BLaER1 treated with 17β-estradiol and CSF1 and Interleukin-3, amounts not matched to agents 10 nM and 100 nM (cell line): Measurements from ENCODE around the gene TTC28.

Experiments used
- H3K27ac ChIP-seq, 11 experiments: shearing (Covaris generic); formaldehyde crosslinking; 2 replicates each; pipeline ENCODE4 v1.8.1; 2022
- H3K27me3 ChIP-seq, 11 experiments: shearing (Covaris generic); formaldehyde crosslinking; 2 replicates each; pipeline ENCODE4 v1.8.1; 2022
- H3K36me3 ChIP-seq, 11 experiments: shearing (Covaris generic); formaldehyde crosslinking; 2 replicates each; pipeline ENCODE4 v1.8.1; 2022
- H3K4me1 ChIP-seq, 10 experiments: shearing (Covaris generic); formaldehyde crosslinking; 2 replicates each; pipeline ENCODE4 v1.8.1; 2022
- H3K4me2 ChIP-seq, 11 experiments: shearing (Covaris generic); formaldehyde crosslinking; 2 replicates each; pipeline ENCODE4 v1.8.1; 2022
- H3K4me3 ChIP-seq, 10 experiments: shearing (Covaris generic); formaldehyde crosslinking; 2 replicates each; pipeline ENCODE4 v1.8.1; 2022
- H3K9ac ChIP-seq, 11 experiments: shearing (Covaris generic); formaldehyde crosslinking; 2 replicates each; pipeline ENCODE4 v1.8.1; 2022
- H3K9me3 ChIP-seq, 11 experiments: shearing (Covaris generic); formaldehyde crosslinking; replicated peaks in 1 of 11; 2 replicates each; pipeline ENCODE4 v1.8.1; 2022
- H4K20me1 ChIP-seq, 11 experiments: shearing (Covaris generic); formaldehyde crosslinking; 2 replicates each; pipeline ENCODE4 v1.8.1; 2022
- Cebpa-rat ChIP-seq, 11 experiments: shearing (Covaris generic); IDR thresholded peaks; 2 replicates each; pipeline ENCODE4 v1.8.1; 2022

TTC28 gene

DNA sequence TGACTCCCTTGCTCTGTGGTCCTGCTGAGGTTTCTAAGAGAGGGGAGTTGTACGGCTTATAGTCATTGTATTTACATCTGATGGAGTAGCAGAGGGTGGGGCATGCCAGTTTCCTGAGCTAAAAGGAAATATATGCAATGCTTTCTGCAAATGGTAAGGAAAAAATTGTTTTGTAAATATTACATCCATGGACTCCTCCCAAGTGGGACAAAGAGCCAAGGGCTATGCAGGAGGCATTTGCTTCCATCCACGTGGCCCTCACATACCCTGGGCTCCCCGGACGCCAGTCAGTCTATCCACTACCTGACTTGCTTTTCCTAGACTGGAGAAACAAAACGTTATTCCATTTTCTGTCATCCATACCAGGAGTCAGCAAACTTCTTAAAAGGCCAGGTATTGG lies 700.8 kb downstream of the TTC28 start:
- Histone ChIP-seq H3K9ac (no peak overlapping the region), H3K9me3 (no peaks in the 10 kb centered on the region), H3K36me3 (peaks cover 0 to 7% (median 0%) of the 10 kb centered on the region in 11 experiments; a peak in 1 of 22 replicates), H3K4me2 (no peak overlapping the region), H3K27ac (no peak overlapping the region), H3K27me3 (no peaks in the 10 kb centered on the region), H4K20me1 (no peaks in the 10 kb centered on the region), H3K4me1 (peaks cover 0 to 6% (median 0%) of the 10 kb centered on the region in 10 experiments; a peak in 4 of 20 replicates), H3K4me3 (no peak overlapping the region)
- TF ChIP-seq Cebpa-rat (IDR thresholded peaks at IDR 0.05) = no peak

DNA sequence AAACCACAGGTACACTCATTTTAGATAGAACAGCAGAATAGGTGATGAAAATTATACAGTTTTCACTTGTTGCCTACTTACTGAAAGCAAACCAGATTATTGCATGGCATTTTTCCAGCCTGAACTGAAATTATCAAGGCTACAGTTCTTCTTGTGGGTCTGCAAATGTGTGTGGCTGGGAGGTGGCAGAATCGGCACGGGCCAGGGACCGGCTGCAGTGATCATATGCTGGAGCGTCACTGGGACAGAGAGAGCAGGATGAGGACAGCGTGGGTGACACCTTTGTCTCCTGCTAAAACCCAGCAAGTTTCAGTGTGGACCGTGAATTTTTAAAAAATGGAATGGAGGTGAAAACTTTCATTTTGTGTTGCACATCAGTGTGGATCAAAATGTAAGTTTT lies 701.3 kb downstream of the TTC28 start:
- H3K4me1 ChIP-seq = peaks cover 0 to 6% (median 0%) of the 10 kb centered on the region in 10 experiments; a peak in 4 of 20 replicates
- H3K27ac ChIP-seq = no peak overlapping the region
- no peak overlapping the region for H3K4me2 ChIP-seq
- no peak for TF ChIP-seq Cebpa-rat (IDR thresholded peaks at IDR 0.05)
- no peaks in the 10 kb centered on the region for H4K20me1 ChIP-seq
- peaks cover 0 to 7% (median 0%) of the 10 kb centered on the region in 11 experiments; a peak in 1 of 22 replicates for H3K36me3 ChIP-seq
- H3K9ac ChIP-seq = no peak overlapping the region
- H3K9me3 ChIP-seq = no peaks in the 10 kb centered on the region
- no peaks in the 10 kb centered on the region for H3K27me3 ChIP-seq
- H3K4me3 ChIP-seq = no peak overlapping the region

DNA sequence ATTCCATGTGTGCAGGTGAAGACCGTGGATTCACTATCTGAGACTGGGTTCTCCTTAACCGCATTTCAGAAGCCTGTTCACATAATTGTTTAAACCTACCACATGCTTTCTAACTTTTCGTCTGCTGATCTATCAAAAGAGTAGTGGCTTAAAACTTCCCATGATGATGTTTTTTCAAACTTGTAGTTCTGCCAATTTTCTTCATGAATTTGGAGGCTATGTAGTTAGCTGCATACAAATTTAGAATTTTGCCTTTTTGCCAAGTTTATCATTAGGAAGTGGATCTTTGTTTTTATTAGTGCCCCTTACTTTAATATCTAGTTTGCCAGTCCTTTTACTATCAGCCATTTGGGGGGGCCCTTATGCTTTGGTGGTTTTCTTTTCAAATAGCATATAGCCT lies 703.1 kb downstream of the TTC28 start:
- H3K27ac ChIP-seq = no peak overlapping the region
- H3K4me1 ChIP-seq = peaks cover 0 to 6% (median 0%) of the 10 kb centered on the region in 10 experiments; a peak in 4 of 20 replicates
- peaks cover 0 to 6% (median 0%) of the 10 kb centered on the region in 11 experiments; a peak in 1 of 22 replicates for H3K36me3 ChIP-seq
- no peak overlapping the region for H3K4me3 ChIP-seq
- H3K27me3 ChIP-seq = no peaks in the 10 kb centered on the region
- H3K9ac ChIP-seq = no peak overlapping the region
- H3K4me2 ChIP-seq = no peak overlapping the region
- no peak for TF ChIP-seq Cebpa-rat (IDR thresholded peaks at IDR 0.05)
- H4K20me1 ChIP-seq = no peaks in the 10 kb centered on the region
- H3K9me3 ChIP-seq = peaks cover 0 to 9% (median 5%) of the 10 kb centered on the region in 11 experiments; a peak in 9 of 22 replicates

DNA sequence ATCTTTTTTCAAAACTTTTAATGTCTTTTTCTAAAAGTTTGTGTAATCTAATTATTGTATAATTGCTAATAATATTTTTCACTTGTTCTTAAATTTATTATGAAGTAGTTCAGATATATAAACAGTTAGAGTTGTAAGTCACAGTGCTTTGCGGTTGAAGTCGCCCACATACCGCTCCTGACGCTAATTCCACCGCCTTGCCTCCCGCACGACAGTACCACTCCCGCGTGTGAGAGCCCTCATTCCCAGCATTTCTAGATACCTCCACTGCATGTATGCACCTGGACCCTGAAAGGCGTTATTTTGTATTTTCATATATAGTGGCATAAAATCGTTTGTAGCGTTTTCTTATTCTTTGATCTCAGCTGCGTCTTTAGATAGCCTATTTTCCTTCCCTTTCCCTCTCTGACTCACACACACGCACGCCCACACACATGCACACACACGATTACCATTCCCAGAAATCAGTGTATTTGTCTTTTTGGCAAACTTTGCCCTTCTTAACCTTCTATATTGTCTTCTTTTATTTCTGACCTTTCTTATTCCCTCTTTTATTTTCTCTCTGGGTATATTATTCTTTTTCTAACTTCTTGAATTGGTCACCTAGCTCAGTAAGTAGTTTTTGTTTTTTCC lies 704.1 kb downstream of the TTC28 start:
- Histone ChIP-seq H3K4me2 (peak overlapping the region in 3 of 11 experiments; percentile 1 to 28 (median 14); a peak in 4 of 22 replicates), H3K4me1 (peaks cover 0 to 6% (median 0%) of the 10 kb centered on the region in 10 experiments; a peak in 4 of 20 replicates), H3K9me3 (peaks cover 0 to 14% (median 5%) of the 10 kb centered on the region in 11 experiments; a peak in 12 of 22 replicates), H4K20me1 (no peaks in the 10 kb centered on the region), H3K36me3 (peaks cover 0 to 6% (median 0%) of the 10 kb centered on the region in 11 experiments; a peak in 1 of 22 replicates), H3K27ac (no peak overlapping the region), H3K9ac (no peak overlapping the region), H3K4me3 (no peak overlapping the region), H3K27me3 (no peaks in the 10 kb centered on the region)
- TF ChIP-seq Cebpa-rat (IDR thresholded peaks at IDR 0.05) = no peak

DNA sequence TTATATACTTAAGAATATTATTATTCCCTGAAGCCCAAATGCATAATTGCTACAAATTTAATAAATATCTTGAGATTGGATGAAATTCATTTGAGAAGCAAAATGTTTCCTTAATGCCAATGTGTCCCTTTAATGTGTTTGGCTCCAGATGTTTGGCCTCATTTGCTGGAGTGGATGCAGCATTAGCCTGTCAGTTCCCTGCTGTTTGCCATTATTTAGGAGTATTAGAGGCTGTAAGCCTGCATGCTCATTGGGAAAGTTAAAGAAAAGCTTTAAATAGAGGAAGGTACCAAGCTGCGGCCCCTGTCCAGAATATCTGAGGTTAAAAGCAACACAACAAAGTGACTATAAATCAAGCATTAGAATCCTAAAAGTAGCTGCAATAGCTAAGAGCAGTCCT lies 705.8 kb downstream of the TTC28 start:
- Histone ChIP-seq H3K27me3 (no peaks in the 10 kb centered on the region), H3K4me2 (no peak overlapping the region), H3K4me1 (peaks cover 0 to 6% (median 0%) of the 10 kb centered on the region in 10 experiments; a peak in 4 of 20 replicates), H3K27ac (no peak overlapping the region), H3K9ac (no peak overlapping the region), H3K36me3 (peaks cover 0 to 6% (median 0%) of the 10 kb centered on the region in 11 experiments; a peak in 1 of 22 replicates), H3K4me3 (no peak overlapping the region), H3K9me3 (peaks cover 0 to 22% (median 5%) of the 10 kb centered on the region in 11 experiments; a peak in 12 of 22 replicates), H4K20me1 (no peaks in the 10 kb centered on the region)
- no peak for TF ChIP-seq Cebpa-rat (IDR thresholded peaks at IDR 0.05)

DNA sequence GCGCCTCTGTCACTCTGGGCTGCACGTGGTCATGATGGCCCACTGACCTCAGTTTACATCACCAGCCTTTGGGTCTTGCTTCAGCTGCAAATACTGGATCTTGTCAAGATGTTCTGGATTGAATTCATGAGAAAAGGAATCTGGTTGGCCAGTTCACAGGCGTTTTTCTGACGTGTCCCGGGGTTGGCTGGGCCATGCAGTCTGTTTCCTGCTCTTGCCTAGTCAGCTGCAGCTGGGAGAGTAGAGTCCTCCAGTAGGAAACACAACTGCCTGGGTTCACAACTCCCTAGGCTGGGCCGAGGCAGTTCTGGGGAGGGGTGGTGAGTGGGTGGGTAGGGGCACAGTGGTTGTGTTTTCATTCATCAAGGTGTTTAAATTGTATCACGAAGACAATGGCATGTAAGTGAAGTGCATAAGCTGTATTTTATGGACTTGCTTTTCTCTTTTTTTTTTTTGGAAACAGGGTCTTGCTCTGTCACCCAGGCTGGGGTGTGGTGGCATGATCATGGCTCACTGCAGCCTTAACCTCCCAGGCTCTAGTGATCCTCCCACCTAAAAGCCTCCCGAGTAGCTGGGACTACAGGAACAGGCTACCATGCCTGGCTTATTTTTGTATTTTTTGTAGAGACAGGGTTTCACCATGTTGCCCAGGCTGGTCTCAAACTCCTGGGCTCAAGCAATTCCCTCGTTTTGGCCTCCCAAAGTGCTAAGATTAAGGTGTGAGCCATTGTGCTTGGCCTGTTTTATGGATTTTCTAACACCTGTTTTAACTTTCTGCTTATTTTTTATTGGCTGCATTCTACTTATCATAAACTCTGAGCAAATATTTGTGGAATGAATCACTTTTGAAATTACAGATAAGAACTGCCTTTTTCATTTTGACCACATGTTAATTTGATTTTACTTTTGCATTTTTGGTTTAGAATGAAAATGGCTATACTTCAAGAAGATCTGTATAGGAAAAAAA lies 706.6 kb downstream of the TTC28 start:
- Histone ChIP-seq H4K20me1 (no peaks in the 10 kb centered on the region), H3K27me3 (no peaks in the 10 kb centered on the region), H3K4me2 (no peak overlapping the region), H3K4me3 (no peak overlapping the region), H3K9me3 (peaks cover 0 to 22% (median 5%) of the 10 kb centered on the region in 11 experiments; a peak in 12 of 22 replicates), H3K4me1 (peaks cover 0 to 6% (median 0%) of the 10 kb centered on the region in 10 experiments; a peak in 4 of 20 replicates), H3K36me3 (peaks cover 0 to 6% (median 0%) of the 10 kb centered on the region in 11 experiments; a peak in 1 of 22 replicates), H3K9ac (no peak overlapping the region), H3K27ac (no peak overlapping the region)
- TF ChIP-seq Cebpa-rat (IDR thresholded peaks at IDR 0.05) = no peak

DNA sequence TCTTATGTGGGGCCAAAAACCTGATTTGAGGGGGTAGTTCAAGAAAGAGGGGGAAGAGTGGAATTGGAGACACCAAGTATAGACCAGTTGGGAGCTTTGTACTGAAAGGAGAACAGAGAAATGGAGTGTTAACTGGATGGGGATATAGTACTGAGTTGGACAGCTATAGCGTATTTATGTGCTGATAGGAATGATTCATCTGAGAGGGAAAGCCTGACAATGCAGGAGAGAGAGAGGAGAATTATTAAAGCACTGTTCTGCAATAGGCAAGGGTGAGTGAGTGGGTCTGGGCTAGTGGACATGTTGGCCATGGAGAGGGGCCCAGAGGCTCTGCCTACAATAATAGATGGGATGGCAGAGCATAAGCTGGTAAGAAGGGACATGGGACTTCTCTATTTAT lies 707.7 kb downstream of the TTC28 start:
- no peak overlapping the region for H3K9ac ChIP-seq
- no peak for TF ChIP-seq Cebpa-rat (IDR thresholded peaks at IDR 0.05)
- peaks cover 0 to 22% (median 5%) of the 10 kb centered on the region in 11 experiments; a peak in 12 of 22 replicates for H3K9me3 ChIP-seq
- peaks cover 0 to 6% (median 0%) of the 10 kb centered on the region in 11 experiments; a peak in 1 of 22 replicates for H3K36me3 ChIP-seq
- H3K27ac ChIP-seq = no peak overlapping the region
- no peaks in the 10 kb centered on the region for H3K27me3 ChIP-seq
- H4K20me1 ChIP-seq = no peaks in the 10 kb centered on the region
- no peak overlapping the region for H3K4me2 ChIP-seq
- no peak overlapping the region for H3K4me3 ChIP-seq
- H3K4me1 ChIP-seq = peaks cover 0 to 6% (median 0%) of the 10 kb centered on the region in 10 experiments; a peak in 4 of 20 replicates

DNA sequence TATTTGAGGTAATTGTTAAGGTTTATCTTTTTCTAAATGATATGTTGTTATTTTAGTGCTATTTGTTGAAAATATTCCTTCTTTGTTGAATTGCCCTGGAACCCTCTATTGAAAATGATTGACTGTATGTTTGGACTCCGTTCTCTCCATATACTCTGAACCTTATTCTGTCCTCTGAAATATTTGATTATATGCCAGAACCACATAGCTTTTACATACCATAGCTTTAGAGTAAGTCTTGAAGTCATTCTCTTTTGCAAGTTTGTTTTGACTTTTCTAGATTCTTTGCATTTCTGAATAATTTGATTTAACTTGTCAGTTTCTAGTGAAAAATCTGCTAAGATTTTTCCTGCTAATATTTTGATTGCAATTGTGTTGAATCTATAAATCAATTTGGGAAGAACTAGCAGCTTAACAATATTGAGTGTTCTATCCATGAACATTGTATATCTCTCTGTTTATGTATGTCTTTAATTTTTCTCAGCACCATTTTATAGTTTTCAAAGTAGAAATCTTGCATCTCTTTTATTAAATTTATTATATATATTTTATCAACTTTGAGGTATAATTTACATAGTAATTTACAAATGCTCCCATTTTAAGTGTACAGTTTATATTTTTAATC lies 708.9 kb downstream of the TTC28 start:
- no peak for TF ChIP-seq Cebpa-rat (IDR thresholded peaks at IDR 0.05)
- Histone ChIP-seq H3K27ac (no peak overlapping the region), H3K9me3 (peaks cover 0 to 22% (median 5%) of the 10 kb centered on the region in 11 experiments; a peak in 12 of 22 replicates), H3K4me3 (no peak overlapping the region), H3K9ac (no peak overlapping the region), H4K20me1 (no peaks in the 10 kb centered on the region), H3K4me1 (peaks cover 0 to 5% (median 0%) of the 10 kb centered on the region in 10 experiments; a peak in 4 of 20 replicates), H3K36me3 (peaks cover 0 to 6% (median 0%) of the 10 kb centered on the region in 11 experiments; a peak in 1 of 22 replicates), H3K4me2 (no peak overlapping the region), H3K27me3 (no peaks in the 10 kb centered on the region)
